Measurements from ENCODE around the gene MAP4K2.

DNA sequence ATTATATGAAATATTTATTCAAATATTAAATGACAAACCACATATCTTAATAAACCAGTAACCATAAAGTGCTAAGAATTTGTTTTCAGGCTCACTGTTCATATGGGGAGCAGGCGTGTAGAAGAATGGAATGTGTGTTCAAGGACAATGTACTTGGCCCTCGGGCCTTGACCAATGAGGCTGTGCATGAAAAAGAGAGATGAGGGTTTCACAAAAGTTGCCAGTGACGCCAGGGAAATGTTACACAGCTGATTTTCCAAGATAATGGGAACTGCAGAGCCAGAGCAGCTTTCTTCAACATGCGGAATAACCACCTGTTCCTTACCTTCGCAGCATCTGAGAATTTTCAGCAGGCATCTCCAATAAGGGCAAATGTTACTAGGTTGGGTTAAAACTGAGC lies 28.9 kb downstream of the MAP4K2 start:
- TF ChIP-seq POLR2A (IDR thresholded peaks at IDR 0.05; ENCODE audit: low read depth, low read length) (no peak), POU2F2 (IDR thresholded peaks at IDR 0.05; ENCODE audit: low read depth, low read length) (no peak), POLR2AphosphoS5 (IDR thresholded peaks at IDR 0.05; ENCODE audit: low read depth, low read length) (no peak), TAF1 (IDR thresholded peaks at IDR 0.05; ENCODE audit: low read depth, low read length) (no peak), SPI1 (IDR thresholded peaks at IDR 0.05; ENCODE audit: low read depth, low read length) (no peak), PAX5 (IDR thresholded peaks at IDR 0.05; ENCODE audit: insufficient read depth, low read length, severe bottlenecking) (no peak)

All from GM12891 (cell line).